GF-D8 (cell line): Measurements from ENCODE around the gene SSR4.

Experiments
- DNase-seq: peaks from one replicate; lab custom pipeline; 2025; lab: John Stamatoyannopoulos, UW

The SSR4 gene

DNA sequence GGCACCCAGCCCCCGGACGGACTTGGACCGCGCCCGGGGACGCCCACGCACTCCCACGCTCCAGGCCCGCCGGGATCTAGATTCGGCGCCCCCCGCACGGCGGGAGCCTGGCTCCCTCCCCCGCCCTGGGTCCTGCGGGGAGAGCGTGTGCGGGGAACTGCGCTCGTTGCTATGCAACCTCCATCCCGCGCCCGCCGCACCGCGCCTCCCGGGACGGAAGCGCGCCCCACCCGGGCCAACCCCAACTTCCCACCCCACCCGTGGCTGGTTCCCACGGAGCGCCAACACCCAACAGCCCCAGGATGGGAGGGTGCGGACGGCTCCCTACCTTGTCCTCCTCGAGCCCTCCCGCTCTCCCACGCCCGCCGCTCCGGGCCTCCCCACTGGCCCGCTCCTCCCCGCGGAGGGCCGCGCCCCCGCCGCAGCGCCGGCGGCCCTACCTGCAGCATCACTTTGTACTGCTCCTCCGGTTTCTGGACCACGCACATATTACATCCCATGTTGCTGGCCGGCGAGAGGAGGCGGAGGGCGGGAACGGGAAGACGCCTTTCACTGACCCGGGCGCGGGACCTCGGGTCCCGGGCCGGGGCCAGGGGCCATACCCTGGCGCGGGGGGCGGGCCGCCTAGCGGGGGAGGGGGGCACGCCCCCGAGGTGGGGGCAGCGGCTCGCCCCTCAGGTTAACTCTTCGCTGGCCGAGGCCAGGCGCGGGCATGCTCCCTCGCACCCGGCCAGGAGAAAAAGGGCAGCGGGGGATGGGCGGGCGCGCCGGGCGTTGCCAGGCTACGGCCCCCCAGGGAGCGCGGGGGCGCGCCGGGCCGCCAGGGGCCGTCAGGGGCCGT, 35.6 kb downstream of the SSR4 start, which contains the start of gene PDZD4:
TSS of gene PDZD4 (minus strand) at position 746 of the 841 bp plus-strand sequence. CDS start at position 500, 246 bp downstream.
- no peak for DNase-seq

GRCh38 chrX:153830640-153831428, 36.4 kb downstream of the SSR4 start:
- no peak for DNase-seq

DNA sequence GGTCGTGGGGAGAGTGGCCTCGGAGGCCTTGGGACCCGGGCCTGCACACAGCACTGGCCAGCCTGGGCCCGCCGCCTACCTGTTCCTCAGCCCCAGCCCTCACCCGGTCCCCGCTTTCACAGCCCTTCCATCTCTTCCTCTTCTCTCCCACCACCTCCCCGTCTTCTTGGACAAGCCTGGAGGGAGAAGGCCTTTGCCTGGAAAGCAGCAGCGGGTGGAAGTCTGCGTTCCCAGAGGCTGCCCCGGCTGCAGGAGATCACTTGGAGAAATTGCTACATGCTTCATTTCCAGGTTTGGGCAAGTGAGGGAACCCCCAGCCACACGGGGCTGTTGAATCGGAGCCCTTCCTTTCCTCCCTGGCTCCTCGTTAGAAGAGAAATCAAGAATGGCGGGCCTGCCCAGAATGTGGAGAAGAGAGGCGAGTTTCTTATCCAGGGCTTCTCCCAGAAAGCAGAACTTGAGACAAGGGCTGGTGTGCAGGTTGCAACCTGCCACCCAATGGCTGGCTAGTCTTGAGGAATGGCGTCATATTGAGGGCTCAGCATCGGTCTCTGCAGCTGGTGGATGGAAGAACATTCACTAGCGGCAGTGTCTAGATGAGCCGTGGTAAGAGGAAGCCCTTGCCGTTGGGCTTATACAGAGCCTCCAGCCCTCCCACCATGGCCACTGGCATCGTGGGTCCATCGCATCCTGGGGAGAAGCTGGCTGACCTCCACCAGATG, 37.1 kb downstream of the SSR4 start:
- no peak for DNase-seq

- no peak for DNase-seq
Measured at GRCh38 chrX:153832728-153833127, 38.3 kb downstream of the SSR4 start.

DNA sequence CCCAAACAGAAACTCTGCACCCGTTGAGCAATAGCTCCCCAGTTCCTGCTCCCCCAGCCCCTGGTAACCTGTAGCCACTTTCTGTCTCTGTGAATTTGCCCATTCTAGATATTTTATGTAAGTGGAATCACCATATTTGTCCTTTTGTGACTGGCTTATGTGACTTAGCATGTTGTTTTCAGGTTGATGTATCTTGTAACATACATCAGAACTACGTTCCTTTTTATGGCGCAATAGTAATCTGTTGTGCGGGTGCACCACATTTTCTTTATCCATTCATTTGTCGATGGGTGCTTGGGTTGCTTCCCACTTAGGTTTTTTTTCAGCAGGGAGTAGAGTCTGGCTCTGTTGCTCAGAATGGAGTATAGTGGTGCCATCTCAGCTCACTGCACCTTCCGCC, 42.5 kb downstream of the SSR4 start:
- DNase-seq: no peak

GRCh38 chrX:153844509-153845082, 50.1 kb downstream of the SSR4 start:
- DNase-seq: no peak

DNA sequence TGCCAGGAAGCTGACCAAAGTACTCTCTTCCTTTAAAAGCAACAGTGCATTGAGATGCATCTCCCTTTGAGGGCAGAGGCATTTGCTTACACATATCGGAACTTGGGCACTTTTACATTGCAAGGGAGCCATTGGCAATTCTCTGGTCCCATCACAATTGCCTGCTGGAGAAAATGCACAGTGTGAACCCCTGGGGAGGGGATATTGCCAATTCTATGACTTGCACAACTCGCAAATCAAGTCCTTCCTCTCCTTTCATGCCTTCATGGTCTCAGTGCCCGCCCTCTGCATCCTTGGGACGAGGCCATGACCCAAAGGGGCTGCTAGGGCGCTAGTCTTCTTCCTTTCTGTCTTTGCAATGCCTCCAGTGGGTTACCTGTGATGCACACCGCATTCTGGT, 50.7 kb downstream of the SSR4 start:
- DNase-seq: no peak

- DNase-seq: no peak
Measured at GRCh38 chrX:153845842-153846241, 51.4 kb downstream of the SSR4 start.
